ENCODE results near the gene ZDHHC14. TPM values are rescaled to one million over a fixed set of nuclear protein-coding genes. Genes with fewer than 3 reads are reported as not detected.

The ZDHHC14 gene
- polyA plus RNA-seq, 2 of the 4 experiments (the other 2 are of a cell fraction) = 2.2 to 2.8 TPM

GRCh38 chr6:157535340-157536222 is 154.6 kb downstream of the ZDHHC14 start:
- CTCF ChIA-PET = interaction anchor here (0.5 kb wide), 1 partner anchor 121 kb away, joined by 3 read pairs; no protein-coding TSS in a partner anchor
- ATAC-seq (no peak), DNase-seq (ENCODE audit: low read depth in 1 of 2, low spot score in 1 of 2) (peak in 1 of 2 experiments; percentile 7), FAIRE-seq (no peak)
- WGBS (ENCODE audit: missing lambda C conversion rate) = 78% methylated on average over 13 of the region's 13 CpGs
- Histone ChIP-seq H3K9me3 (no peaks in the 10 kb centered on the region), H3K4me3 (no peak overlapping the region), H3K4me1 (peaks cover 12% of the 10 kb centered on the region; the same call in 2 of the 3 replicates), H3K27ac (no peak overlapping the region), H3K4me2 (peak overlapping the region; percentile 23)
- POLR2A ChIA-PET = no interaction called here
- TF ChIP-seq POLR2A (IDR thresholded peaks at IDR 0.05; ENCODE audit: low read length) = no peak
- TF ChIP-seq SREBF2 (IDR thresholded peaks at IDR 0.05) = no peak
- TF ChIP-seq HEYL (CRISPR knock-in tag; IDR thresholded peaks at IDR 0.05) = no peak
- TF ChIP-seq FOSL2 (IDR thresholded peaks at IDR 0.05) = no peak
- TF ChIP-seq FOSL2 (CRISPR knock-in tag; IDR thresholded peaks at IDR 0.05) = peak; percentile 34; the same call in 1 of the 2 replicates
- TF ChIP-seq MYC (IDR thresholded peaks at IDR 0.05; ENCODE audit: borderline replicate concordance, low read length) = no peak

DNA sequence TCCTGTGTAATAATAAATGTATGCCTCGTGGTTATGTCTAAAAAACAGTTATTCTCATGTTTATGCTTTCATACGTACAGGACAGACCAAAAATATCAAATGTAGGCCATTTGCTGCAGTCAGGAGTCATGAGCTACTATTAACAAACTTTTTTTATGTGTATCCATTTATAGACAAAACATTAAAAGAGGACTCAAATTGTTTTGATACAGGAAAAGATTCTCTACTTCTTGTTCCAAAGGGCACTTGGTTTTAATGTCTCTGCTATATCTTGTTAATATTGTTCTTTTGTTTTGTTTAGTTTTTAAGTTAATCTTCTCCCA is 155.2 kb downstream of the ZDHHC14 start:
- TF ChIP-seq RFX5 (IDR thresholded peaks at IDR 0.05) (no peak), KDM1A (IDR thresholded peaks at IDR 0.05; ENCODE audit: low read depth) (no peak), HDAC2 (IDR thresholded peaks at IDR 0.05) (no peak)
- TF ChIP-seq, protein P1, sequence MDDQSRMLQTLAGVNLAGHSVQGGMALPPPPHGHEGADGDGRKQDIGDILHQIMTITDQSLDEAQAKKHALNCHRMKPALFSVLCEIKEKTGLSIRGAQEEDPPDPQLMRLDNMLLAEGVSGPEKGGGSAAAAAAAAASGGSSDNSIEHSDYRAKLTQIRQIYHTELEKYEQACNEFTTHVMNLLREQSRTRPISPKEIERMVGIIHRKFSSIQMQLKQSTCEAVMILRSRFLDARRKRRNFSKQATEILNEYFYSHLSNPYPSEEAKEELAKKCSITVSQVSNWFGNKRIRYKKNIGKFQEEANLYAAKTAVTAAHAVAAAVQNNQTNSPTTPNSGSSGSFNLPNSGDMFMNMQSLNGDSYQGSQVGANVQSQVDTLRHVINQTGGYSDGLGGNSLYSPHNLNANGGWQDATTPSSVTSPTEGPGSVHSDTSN (IDR thresholded peaks at IDR 0.05) = no peak
- ATAC-seq = no peak
- FAIRE-seq = no peak
- CTCF ChIA-PET = no interaction called here
- H3K4me3 ChIP-seq = no peak overlapping the region
- no peak overlapping the region for H3K27ac ChIP-seq
- POLR2A ChIA-PET = no interaction called here
- no peaks in the 10 kb centered on the region for H3K9me3 ChIP-seq
- WGBS (ENCODE audit: missing lambda C conversion rate) = 11% methylated on average over 2 of the region's 2 CpGs
- DNase-seq (ENCODE audit: low read depth in 1 of 2, low spot score in 1 of 2) = no peak
- H3K4me1 ChIP-seq = peaks cover 12% of the 10 kb centered on the region; the same call in 2 of the 3 replicates
- peak overlapping the region; percentile 23 for H3K4me2 ChIP-seq

DNA sequence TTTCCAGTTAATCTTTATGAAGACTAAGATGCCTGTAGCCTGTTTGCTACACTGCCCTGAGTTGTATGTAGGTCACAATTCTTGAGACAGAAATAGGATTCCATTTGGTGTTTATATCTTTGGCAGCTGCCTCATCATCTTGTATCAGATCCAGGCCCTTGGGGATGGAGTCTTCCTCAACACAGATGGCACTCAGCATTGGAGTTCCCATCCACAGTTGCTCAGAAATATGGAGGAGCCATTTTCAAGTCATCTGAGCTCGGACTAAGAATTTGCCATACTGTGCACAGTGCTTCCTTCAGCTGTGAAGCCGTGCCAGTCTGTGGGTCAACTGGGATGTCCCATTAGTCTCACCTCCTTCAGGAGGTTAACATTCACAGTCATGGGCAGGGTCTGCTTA is 156.6 kb downstream of the ZDHHC14 start:
- Histone ChIP-seq H3K4me3 (no peak overlapping the region), H3K4me1 (peaks cover 12% of the 10 kb centered on the region; the same call in 2 of the 3 replicates), H3K9me3 (no peaks in the 10 kb centered on the region), H3K4me2 (no peak overlapping the region), H3K27ac (no peak overlapping the region)
- no peak for TF ChIP-seq SREBF2 (IDR thresholded peaks at IDR 0.05)
- TF ChIP-seq CHD2 (IDR thresholded peaks at IDR 0.05; ENCODE audit: low read length, partially characterized antibody) = no peak
- DNase-seq (ENCODE audit: low read depth in 1 of 2, low spot score in 1 of 2) (no peak), ATAC-seq (no peak), FAIRE-seq (no peak)
- 68% methylated on average over 2 of the region's 2 CpGs for WGBS (ENCODE audit: missing lambda C conversion rate)
- ChIA-PET CTCF (no interaction called here), POLR2A (no interaction called here)

DNA sequence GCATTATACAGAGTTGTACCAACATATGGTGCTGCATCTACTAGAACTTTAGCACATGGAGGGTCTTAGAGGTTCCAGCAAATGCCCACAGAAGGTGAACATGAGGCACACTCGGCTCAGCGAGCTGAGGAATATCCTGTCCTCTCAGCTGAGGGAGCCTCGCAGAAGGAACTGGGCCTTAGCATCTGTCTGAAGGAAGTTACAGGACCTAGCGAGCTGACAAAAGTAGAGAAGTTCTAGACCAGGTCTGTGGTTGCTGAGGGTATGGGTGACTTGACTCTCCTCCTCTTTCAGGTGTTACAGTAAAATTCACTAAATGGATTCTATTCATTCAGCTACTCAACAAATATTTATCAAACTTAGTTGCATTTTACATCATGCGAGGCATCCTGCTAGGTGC is 157.2 kb downstream of the ZDHHC14 start:
- ChIA-PET CTCF (no interaction called here), POLR2A (no interaction called here)
- no peak overlapping the region for H3K4me3 ChIP-seq
- ATAC-seq = no peak
- H3K4me2 ChIP-seq = no peak overlapping the region
- peaks cover 12% of the 10 kb centered on the region; the same call in 2 of the 3 replicates for H3K4me1 ChIP-seq
- H3K9me3 ChIP-seq = no peaks in the 10 kb centered on the region
- 69% methylated on average over 4 of the region's 5 CpGs for WGBS (ENCODE audit: missing lambda C conversion rate)
- H3K27ac ChIP-seq = no peak overlapping the region
- no peak for DNase-seq (ENCODE audit: low read depth in 1 of 2, low spot score in 1 of 2)
- no peak for FAIRE-seq
- no peak for TF ChIP-seq KDM1A (IDR thresholded peaks at IDR 0.05; ENCODE audit: low read depth)
- TF ChIP-seq, protein P2, sequence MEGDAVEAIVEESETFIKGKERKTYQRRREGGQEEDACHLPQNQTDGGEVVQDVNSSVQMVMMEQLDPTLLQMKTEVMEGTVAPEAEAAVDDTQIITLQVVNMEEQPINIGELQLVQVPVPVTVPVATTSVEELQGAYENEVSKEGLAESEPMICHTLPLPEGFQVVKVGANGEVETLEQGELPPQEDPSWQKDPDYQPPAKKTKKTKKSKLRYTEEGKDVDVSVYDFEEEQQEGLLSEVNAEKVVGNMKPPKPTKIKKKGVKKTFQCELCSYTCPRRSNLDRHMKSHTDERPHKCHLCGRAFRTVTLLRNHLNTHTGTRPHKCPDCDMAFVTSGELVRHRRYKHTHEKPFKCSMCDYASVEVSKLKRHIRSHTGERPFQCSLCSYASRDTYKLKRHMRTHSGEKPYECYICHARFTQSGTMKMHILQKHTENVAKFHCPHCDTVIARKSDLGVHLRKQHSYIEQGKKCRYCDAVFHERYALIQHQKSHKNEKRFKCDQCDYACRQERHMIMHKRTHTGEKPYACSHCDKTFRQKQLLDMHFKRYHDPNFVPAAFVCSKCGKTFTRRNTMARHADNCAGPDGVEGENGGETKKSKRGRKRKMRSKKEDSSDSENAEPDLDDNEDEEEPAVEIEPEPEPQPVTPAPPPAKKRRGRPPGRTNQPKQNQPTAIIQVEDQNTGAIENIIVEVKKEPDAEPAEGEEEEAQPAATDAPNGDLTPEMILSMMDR (IDR thresholded peaks at IDR 0.05) = no peak
- TF ChIP-seq FOSL2 (IDR thresholded peaks at IDR 0.05) = no peak
- no peak for TF ChIP-seq FOSL2 (CRISPR knock-in tag; IDR thresholded peaks at IDR 0.05)
- TF ChIP-seq HOXB5 (CRISPR knock-in tag; IDR thresholded peaks at IDR 0.05) = no peak
- TF ChIP-seq PHF8 (IDR thresholded peaks at IDR 0.05; ENCODE audit: borderline replicate concordance, low read depth) = no peak
- TF ChIP-seq ZSCAN20 (CRISPR knock-in tag; IDR thresholded peaks at IDR 0.05) = no peak
- TF ChIP-seq CHD2 (IDR thresholded peaks at IDR 0.05; ENCODE audit: low read length, partially characterized antibody) = no peak
- TF ChIP-seq, protein P3, sequence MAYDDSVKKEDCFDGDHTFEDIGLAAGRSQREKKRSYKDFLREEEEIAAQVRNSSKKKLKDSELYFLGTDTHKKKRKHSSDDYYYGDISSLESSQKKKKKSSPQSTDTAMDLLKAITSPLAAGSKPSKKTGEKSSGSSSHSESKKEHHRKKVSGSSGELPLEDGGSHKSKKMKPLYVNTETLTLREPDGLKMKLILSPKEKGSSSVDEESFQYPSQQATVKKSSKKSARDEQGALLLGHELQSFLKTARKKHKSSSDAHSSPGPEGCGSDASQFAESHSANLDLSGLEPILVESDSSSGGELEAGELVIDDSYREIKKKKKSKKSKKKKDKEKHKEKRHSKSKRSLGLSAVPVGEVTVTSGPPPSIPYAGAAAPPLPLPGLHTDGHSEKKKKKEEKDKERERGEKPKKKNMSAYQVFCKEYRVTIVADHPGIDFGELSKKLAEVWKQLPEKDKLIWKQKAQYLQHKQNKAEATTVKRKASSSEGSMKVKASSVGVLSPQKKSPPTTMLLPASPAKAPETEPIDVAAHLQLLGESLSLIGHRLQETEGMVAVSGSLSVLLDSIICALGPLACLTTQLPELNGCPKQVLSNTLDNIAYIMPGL (CRISPR knock-in tag; IDR thresholded peaks at IDR 0.05; ENCODE audit: borderline replicate concordance) = no peak
- no peak for TF ChIP-seq ZNF302 (CRISPR knock-in tag; IDR thresholded peaks at IDR 0.05)
- no peak for TF ChIP-seq CEBPB (IDR thresholded peaks at IDR 0.05)
- no peak for TF ChIP-seq JUNB (IDR thresholded peaks at IDR 0.05)
- no peak for TF ChIP-seq MAZ (IDR thresholded peaks at IDR 0.05; ENCODE audit: borderline replicate concordance, low read depth, low read length)
- TF ChIP-seq, protein P1 (IDR thresholded peaks at IDR 0.05) = no peak
- TF ChIP-seq HOXA7 (CRISPR knock-in tag; IDR thresholded peaks at IDR 0.05) = no peak
- no peak for TF ChIP-seq RNF2 (IDR thresholded peaks at IDR 0.05; ENCODE audit: borderline replicate concordance, low read depth)
- TF ChIP-seq RCOR1 (IDR thresholded peaks at IDR 0.05; ENCODE audit: low read depth, low read length) = no peak
- TF ChIP-seq SREBF2 (IDR thresholded peaks at IDR 0.05) = no peak
- TF ChIP-seq CBX2 (IDR thresholded peaks at IDR 0.05; ENCODE audit: borderline replicate concordance, low read depth) = no peak

All from A549 (cell line).